Amniotic epithelial cell (primary cell): ENCODE results near the gene PSMB2.

ENCODE experiments used
- DNase-seq: peaks from one replicate; pipeline ENCODE4 v3.0.0-alpha.2; 2010; ENCODE audit warnings: low read depth

The PSMB2 gene

GRCh38 chr1:35642471-35642955, 1.2 kb upstream of the PSMB2 start:
- DNase-seq, result no peak

GRCh38 chr1:35640380-35641232, 720 bp downstream of the PSMB2 start:
- no peak for DNase-seq

- peak; percentile 77 for DNase-seq
Observed at GRCh38 chr1:35637401-35637809, 3.9 kb downstream of the PSMB2 start.

GRCh38 chr1:35633547-35633946, 7.8 kb downstream of the PSMB2 start:
- peak; percentile 74 for DNase-seq

GRCh38 chr1:35631396-35631795, 9.9 kb downstream of the PSMB2 start:
- peak; percentile 80 for DNase-seq

GRCh38 chr1:35629051-35629450, 12.3 kb downstream of the PSMB2 start:
- no peak for DNase-seq

GRCh38 chr1:35623832-35624231, 17.5 kb downstream of the PSMB2 start:
- DNase-seq, result no peak

- no peak for DNase-seq
Observed at GRCh38 chr1:35622510-35623178, 18.7 kb downstream of the PSMB2 start.

- DNase-seq, result no peak
Observed at GRCh38 chr1:35619237-35620121, 21.8 kb downstream of the PSMB2 start.

GRCh38 chr1:35615440-35615839, 25.9 kb downstream of the PSMB2 start:
- DNase-seq, result no peak

- no peak for DNase-seq
Observed at GRCh38 chr1:35611655-35612054, 29.7 kb downstream of the PSMB2 start.

GRCh38 chr1:35605867-35606182, 35.5 kb downstream of the PSMB2 start:
- DNase-seq, result peak; percentile 59

- DNase-seq, result peak; percentile 39
Observed at GRCh38 chr1:35605071-35605866, 36.1 kb downstream of the PSMB2 start.

GRCh38 chr1:35603941-35604340, 37.4 kb downstream of the PSMB2 start:
- DNase-seq, result peak; percentile 83

- peak; percentile 85 for DNase-seq
Observed at GRCh38 chr1:35603468-35603867, 37.9 kb downstream of the PSMB2 start.

GRCh38 chr1:35600593-35600992, 40.7 kb downstream of the PSMB2 start:
- DNase-seq, result no peak

- DNase-seq, result no peak
Observed at GRCh38 chr1:35599411-35599810, 41.9 kb downstream of the PSMB2 start.

- no peak for DNase-seq
Observed at GRCh38 chr1:35598895-35599294, 42.4 kb downstream of the PSMB2 start.

GRCh38 chr1:35597870-35598269, 43.5 kb downstream of the PSMB2 start:
- no peak for DNase-seq

GRCh38 chr1:35595684-35596083, 45.6 kb downstream of the PSMB2 start:
- no peak for DNase-seq

GRCh38 chr1:35594005-35594760, 47.1 kb downstream of the PSMB2 start:
- no peak for DNase-seq
